GM18519 (cell line): Measurements from ENCODE around the gene EIF2S2.
"Not testable (repeated sequence)": the region's sequence is repeated elsewhere in the genome, so short reads cannot be mapped to it uniquely, and the experiment has no call there.

ENCODE experiments used
- ATAC-seq: cut with Tn5 transposase; IDR thresholded peaks from one replicate; pipeline ENCODE4 v1.9.1; 2021; ENCODE audit warnings: mild to moderate bottlenecking, moderate library complexity; ENCODE audit not compliant: unreplicated experiment, low FRiP score

EIF2S2 gene

GRCh38 chr20:34111702-34112599 is at the start of gene EIF2S2:
EIF2S2 (minus strand) TSS chr20:34112243; CDS start chr20:34112110, 133 bp downstream.
- peak; percentile 87 for ATAC-seq

GRCh38 chr20:34157697-34158096 is 45.7 kb upstream of the EIF2S2 start:
- ATAC-seq = not testable (repeated sequence)

GRCh38 chr20:34155836-34156235 is 43.8 kb upstream of the EIF2S2 start:
- no peak for ATAC-seq

GRCh38 chr20:34153169-34153568 is 41.1 kb upstream of the EIF2S2 start:
- not testable (repeated sequence) for ATAC-seq

- not testable (repeated sequence) for ATAC-seq
Measured at GRCh38 chr20:34152073-34152472, 40.0 kb upstream of the EIF2S2 start.

GRCh38 chr20:34150306-34151000 is 38.4 kb upstream of the EIF2S2 start:
- ATAC-seq = no peak

GRCh38 chr20:34145280-34145819 is 33.3 kb upstream of the EIF2S2 start:
- ATAC-seq = no peak

- ATAC-seq = no peak
Measured at GRCh38 chr20:34143951-34144350, 31.9 kb upstream of the EIF2S2 start.

GRCh38 chr20:34142121-34142520 is 30.1 kb upstream of the EIF2S2 start:
- ATAC-seq = no peak

GRCh38 chr20:34141293-34141692 is 29.2 kb upstream of the EIF2S2 start:
- no peak for ATAC-seq

GRCh38 chr20:34135525-34136275 is 23.7 kb upstream of the EIF2S2 start:
- ATAC-seq = not testable (repeated sequence)

GRCh38 chr20:34133365-34133860 is 21.4 kb upstream of the EIF2S2 start:
- not testable (repeated sequence) for ATAC-seq

GRCh38 chr20:34132943-34133342 is 20.9 kb upstream of the EIF2S2 start:
- not testable (repeated sequence) for ATAC-seq

GRCh38 chr20:34132491-34132890 is 20.4 kb upstream of the EIF2S2 start:
- ATAC-seq = not testable (repeated sequence)

GRCh38 chr20:34131491-34131890 is 19.4 kb upstream of the EIF2S2 start:
- no peak for ATAC-seq

GRCh38 chr20:34129518-34130162 is 17.6 kb upstream of the EIF2S2 start:
- no peak for ATAC-seq

GRCh38 chr20:34127792-34128191 is 15.7 kb upstream of the EIF2S2 start:
- ATAC-seq = no peak

GRCh38 chr20:34124469-34125249 is 12.6 kb upstream of the EIF2S2 start:
- no peak for ATAC-seq

- no peak for ATAC-seq
Measured at GRCh38 chr20:34123309-34123708, 11.3 kb upstream of the EIF2S2 start.
